HFF-Myc (cell line): ENCODE data around the gene AGAP2.

Source experiments
- DNase-seq: peaks from one replicate; pipeline ENCODE4 v3.0.0-alpha.2; 2011; ENCODE audit warnings: low read depth; ENCODE audit errors: extremely low read depth
- H3K4me3 ChIP-seq: replicated peaks from 2 replicates; pipeline ENCODE4 v1.5.1; 2011; ENCODE audit warnings: low read depth, mild to moderate bottlenecking, control low read depth, low read length
- TF ChIP-seq, protein P1 (sequence below): IDR thresholded peaks from 2 replicates; pipeline ENCODE4 v1.5.1; 2012; ENCODE audit warnings: mild to moderate bottlenecking, low read depth, low read length, control low read depth; ENCODE audit errors: missing control alignments

AGAP2 gene

DNA sequence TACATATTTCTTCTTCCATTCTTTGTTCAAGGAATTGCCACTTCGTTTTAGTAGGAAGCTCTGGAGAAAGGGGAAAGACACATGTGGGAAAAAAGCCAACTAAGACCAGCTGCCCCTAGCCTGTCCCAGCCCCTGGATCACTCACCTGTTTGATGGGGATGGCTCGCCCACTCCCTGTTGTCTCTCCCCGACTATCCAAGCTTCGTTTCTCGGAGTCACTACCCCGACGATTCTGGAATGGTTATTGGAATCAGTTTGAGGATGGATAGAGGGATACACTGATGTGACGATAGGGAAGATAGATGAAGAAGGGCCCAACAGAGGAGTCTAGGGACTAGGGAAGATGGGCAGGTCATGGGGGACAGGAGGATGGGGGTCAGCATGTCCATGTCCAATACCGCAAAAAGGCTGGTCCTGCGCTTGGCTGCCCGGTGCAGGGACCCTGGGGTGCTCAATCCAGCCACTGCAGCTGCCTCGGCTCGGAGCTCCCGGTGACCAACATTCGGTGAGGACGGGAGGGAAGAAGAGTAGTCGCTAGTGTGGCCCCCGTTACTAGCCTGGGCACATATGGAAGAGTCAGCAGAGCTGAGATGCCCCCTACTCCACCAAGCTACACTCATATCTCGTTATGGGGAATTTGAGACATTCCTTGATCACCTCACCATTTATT is 7.0 kb downstream of the AGAP2 start:
- no peak for DNase-seq
- H3K4me3 ChIP-seq: no peak overlapping the region

GRCh38 chr12:57730336-57731067 is 8.0 kb downstream of the AGAP2 start:
- no peak for DNase-seq
- TF ChIP-seq, protein P1, sequence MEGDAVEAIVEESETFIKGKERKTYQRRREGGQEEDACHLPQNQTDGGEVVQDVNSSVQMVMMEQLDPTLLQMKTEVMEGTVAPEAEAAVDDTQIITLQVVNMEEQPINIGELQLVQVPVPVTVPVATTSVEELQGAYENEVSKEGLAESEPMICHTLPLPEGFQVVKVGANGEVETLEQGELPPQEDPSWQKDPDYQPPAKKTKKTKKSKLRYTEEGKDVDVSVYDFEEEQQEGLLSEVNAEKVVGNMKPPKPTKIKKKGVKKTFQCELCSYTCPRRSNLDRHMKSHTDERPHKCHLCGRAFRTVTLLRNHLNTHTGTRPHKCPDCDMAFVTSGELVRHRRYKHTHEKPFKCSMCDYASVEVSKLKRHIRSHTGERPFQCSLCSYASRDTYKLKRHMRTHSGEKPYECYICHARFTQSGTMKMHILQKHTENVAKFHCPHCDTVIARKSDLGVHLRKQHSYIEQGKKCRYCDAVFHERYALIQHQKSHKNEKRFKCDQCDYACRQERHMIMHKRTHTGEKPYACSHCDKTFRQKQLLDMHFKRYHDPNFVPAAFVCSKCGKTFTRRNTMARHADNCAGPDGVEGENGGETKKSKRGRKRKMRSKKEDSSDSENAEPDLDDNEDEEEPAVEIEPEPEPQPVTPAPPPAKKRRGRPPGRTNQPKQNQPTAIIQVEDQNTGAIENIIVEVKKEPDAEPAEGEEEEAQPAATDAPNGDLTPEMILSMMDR: no peak
- H3K4me3 ChIP-seq: no peak overlapping the region

More for the DNA sequence above, 7.0 kb downstream of the AGAP2 start:
- TF ChIP-seq, protein P1: no peak

- H3K4me3 ChIP-seq: no peak overlapping the region
- TF ChIP-seq, protein P1: no peak
- no peak for DNase-seq
Observed at GRCh38 chr12:57729321-57729844, 9.2 kb downstream of the AGAP2 start.

- no peak for DNase-seq
- H3K4me3 ChIP-seq: no peak overlapping the region
- TF ChIP-seq, protein P1: no peak
Observed at GRCh38 chr12:57727758-57728395, 10.7 kb downstream of the AGAP2 start.

DNA sequence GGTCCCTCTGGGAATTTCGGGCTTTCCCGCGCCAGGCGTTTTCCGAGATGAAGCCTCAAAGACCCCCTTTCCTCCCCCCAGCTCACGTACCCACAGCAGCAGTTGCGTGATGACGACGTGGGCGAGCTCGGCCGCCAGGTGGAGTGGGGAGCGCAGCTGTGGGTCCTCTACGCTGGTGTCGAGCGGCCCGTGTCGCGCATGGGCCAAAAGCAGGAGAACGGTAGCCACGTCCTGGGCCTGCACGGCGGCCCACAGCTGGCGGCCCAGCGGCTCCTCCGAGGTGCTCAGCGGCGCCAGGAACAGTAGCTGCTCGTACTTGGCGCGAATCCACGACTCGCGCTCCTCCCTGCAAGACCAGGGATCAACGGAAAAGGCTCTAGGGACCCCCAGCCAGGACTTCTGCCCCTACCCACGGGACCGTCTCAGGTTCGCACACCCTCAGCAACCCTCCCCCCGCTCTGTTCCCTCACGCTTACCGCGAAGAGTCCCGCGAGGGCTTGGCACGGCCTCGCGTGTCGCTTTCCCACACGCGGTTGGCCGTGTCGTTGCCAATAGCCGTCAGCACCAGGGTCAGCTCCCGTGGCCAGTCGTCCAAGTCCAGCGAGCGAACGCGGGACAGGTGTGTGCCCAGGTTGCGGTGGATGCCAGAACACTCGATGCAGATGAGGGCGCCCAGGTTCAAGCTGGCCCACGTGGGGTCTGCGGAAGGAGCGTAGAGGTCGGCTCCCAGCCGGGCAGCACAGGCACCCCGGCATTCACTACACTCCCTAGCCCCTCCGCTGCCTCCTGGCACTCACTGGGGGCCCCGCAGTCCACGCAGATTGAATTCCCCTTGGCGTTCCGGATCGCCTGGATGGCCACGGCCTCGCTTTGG is 11.4 kb downstream of the AGAP2 start:
- H3K4me3 ChIP-seq: peak overlapping the region; percentile 76
- DNase-seq: no peak
- TF ChIP-seq, protein P1: peak; percentile 18
